GM21786 (cell line): ENCODE data around the gene ATAD2B.
A peak's percentile ranks its signal among the peaks of the same experiment; 100 is the strongest.
"Not testable (repeated sequence)": the region's sequence is repeated elsewhere in the genome, so short reads cannot be mapped to it uniquely, and the experiment has no call there.

Source experiments
- ATAC-seq: cut with Tn5 transposase; IDR thresholded peaks from one replicate; pipeline ENCODE4 v1.9.1; 2021; ENCODE audit not compliant: unreplicated experiment

The ATAD2B gene

GRCh38 chr2:23793476-23793875, 133.4 kb downstream of the ATAD2B start:
- ATAC-seq, result no peak

- no peak for ATAC-seq
Measured at GRCh38 chr2:23791030-23791429, 135.9 kb downstream of the ATAD2B start.

DNA sequence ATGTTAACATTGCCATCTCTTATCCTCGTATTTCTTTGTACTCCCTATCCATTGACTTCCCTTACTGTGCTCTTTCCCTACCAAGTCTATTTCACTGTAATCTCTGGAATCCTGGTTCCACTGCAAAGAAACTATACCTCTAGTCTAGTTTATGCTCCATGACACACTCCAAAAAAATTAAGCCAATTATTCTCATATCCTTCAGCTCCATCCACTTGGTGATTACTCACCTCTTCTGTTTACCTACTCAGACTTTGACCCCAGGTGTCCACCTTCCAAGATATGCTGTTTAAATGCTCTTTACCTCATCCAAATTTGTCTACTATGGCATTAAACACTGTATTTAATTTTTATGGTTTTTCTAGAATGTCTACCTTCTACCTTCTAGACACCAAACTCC, 137.9 kb downstream of the ATAD2B start:
- ATAC-seq, result no peak

DNA sequence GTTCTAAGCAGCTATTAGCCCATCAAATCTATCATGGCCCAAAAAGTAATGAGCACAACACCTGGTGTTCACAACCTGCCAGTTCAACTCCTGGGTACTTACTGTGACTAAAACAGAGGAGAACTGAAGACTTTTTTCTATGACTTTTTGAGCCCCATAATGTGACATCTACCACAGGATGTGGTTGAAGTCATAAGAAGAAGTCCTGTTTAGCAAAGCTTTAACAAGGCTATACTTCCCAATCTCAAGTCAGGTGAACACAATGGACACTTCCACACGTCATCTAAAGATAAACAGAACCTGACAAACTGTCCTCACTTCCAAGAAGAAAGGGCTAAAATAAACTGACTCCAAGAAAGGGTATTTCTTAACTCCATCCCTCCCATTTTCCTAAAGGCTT, 138.8 kb downstream of the ATAD2B start:
- ATAC-seq, result peak; percentile 90

GRCh38 chr2:23784971-23785370, 142.0 kb downstream of the ATAD2B start:
- ATAC-seq, result no peak

- no peak for ATAC-seq
Measured at GRCh38 chr2:23782646-23783045, 144.3 kb downstream of the ATAD2B start.

- no peak for ATAC-seq
Measured at GRCh38 chr2:23782126-23782525, 144.8 kb downstream of the ATAD2B start.

DNA sequence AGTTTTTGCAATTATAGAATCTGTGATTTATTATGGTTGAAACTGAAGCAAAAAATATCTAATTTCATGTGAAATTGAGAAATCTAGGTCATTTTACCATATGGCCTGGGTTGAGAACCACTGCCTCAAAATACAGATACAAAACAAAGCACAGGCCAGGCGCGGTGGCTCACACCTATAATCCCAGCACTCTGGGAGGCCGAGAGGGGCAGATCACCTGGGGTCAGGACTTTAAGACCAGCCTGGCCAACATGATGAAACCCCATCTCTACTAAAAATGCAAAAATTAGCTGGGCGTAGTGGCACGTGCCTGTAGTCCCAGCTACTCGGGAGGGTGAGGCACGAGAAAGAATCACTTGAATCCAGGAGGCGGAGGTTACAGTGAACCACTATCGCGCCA, 146.5 kb downstream of the ATAD2B start:
- ATAC-seq, result not testable (repeated sequence)

DNA sequence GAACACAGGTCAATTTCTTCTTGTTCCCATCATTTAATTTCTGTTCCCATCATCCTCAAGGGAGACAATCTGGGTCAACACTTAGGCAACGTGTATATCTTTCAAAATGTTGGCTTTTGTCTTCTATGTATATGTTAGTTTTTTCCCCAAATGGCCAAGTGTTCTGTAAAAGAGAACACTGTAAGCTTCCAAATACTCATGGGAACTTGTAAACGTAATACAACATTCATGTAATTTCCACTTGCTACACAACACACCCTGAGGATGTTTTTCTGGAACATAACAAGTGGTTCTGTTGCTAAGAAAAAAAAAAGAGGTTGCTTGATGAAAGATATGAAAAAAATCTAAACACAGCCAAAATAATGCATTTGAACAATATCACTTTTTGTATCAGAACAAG, 149.1 kb downstream of the ATAD2B start:
- no peak for ATAC-seq

GRCh38 chr2:23776021-23776420, 150.9 kb downstream of the ATAD2B start:
- ATAC-seq, result no peak

DNA sequence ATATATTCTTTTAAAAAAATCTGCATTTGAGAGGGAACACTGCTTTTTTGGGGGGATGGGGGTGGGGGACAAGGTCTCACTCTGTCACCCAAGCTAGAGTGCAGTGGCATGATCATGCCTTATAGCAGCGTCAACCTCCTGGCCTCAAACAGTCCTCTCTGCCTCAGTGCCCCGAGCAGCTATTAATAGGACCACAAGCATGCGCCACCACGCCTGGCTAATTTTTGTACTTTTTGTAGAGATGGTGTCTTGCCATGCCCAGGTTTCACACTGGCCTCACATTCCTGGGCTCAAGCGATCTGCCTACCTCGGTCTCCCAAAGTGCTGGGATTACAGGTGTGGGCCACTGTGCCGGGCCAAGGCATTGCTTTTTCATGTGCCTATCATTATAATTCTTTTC, 154.2 kb downstream of the ATAD2B start:
- ATAC-seq, result no peak

DNA sequence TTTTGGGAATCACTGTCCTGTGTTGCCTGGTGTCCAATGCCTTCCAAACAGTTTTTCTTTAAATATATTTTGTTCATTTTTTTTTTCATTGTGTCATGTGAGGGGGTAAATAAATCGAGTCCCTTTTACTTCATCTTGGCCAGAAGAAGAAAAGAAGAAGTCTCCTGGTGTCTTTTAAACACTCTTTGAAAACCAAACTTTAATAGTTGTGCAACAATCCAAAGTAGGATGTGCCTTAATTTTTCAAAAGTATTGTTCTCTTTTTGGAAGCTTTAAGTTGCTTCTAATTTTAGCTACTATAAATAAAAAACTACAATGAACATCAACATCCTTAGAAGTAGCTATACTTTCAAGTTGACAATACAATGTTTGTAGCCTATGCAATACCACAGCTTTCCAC, 154.9 kb downstream of the ATAD2B start:
- no peak for ATAC-seq

GRCh38 chr2:23769364-23769763, 157.6 kb downstream of the ATAD2B start:
- no peak for ATAC-seq

- no peak for ATAC-seq
Measured at GRCh38 chr2:23767876-23768621, 158.9 kb downstream of the ATAD2B start.

GRCh38 chr2:23762141-23762540, 164.8 kb downstream of the ATAD2B start:
- ATAC-seq, result no peak

GRCh38 chr2:23761638-23762037, 165.3 kb downstream of the ATAD2B start:
- ATAC-seq, result no peak

DNA sequence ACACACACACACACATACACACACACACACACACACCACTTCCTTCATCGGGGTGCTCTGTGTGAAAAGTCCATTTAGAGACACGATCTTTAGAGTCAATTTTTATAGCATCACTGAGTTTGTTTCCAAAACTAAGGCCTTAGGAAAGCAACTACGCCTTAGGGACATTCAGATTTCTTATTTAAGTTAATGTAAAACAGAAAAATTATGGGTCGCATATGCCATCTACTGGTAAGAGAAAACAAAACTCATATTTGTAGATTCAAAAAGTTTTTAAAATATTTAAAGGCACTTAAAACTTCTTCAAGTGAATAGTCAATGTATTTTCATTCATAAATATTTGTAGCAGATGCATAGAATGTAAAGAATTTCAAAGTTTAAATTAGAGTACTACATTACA, 166.2 kb downstream of the ATAD2B start:
- no peak for ATAC-seq

DNA sequence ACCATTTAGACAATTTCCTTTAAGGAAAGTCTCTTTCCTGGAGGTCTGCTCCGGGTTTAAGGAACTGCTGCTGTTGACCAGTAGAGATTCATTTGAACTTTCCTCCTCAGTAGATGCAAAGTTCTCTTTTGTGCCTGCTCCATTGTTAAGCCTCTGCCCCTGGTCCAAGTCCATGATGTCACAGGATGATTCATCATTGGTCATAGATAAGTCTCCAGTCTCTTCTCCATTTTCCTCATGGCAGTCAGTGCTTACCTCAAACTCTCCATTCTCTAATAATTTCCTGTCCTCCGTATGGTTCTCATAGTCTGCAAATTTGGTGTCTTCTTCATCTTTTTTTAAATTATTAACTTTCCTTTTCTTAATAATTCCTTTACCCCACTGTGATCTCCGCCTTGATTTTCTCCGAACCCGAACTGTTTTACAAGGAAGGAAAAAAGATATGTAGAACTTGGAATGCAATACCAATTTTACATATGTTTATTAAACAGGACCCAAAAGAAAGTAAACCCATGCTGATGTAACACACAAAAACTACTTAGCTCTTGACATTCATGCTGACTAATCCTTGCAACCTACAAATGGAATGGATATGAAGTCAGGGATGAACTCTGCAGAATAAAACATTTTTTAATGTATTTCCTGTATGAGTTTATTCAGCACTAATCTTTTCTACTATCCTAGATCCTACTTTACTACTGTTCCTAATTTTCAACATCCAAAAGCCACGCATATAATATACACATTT, 169.1 kb downstream of the ATAD2B start:
- no peak for ATAC-seq

DNA sequence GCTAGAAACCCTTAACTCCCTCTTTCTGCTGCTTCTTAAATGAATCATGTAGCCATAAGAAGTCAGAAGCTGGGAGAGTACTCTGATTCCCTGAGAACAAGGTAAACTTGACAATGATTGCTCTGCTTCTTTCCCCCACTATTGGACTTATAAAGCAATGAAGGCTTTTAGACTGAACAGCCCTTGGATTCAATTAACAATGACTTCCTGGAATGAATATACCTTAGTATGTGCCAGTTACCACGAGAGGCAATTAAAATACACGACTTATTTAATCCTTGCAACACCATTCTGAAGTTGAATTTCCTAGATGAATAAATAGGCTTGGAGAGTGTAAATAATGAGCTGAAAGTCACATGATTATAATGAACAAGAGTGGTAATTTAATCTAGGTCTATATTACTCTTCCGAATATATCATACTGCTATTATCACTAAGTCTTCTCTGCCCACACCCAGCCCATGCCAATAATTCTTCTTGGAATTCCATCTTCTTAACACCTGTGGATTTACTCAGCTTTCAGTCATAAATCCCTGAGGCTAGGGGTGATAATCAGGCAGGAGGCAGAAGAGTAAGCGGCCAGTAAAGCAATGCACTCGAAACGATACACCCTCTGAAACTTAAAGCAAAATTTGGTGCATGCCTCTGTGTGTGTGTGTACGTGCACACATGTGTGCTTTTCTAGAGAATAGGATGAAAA, 170.2 kb downstream of the ATAD2B start:
- ATAC-seq, result no peak

DNA sequence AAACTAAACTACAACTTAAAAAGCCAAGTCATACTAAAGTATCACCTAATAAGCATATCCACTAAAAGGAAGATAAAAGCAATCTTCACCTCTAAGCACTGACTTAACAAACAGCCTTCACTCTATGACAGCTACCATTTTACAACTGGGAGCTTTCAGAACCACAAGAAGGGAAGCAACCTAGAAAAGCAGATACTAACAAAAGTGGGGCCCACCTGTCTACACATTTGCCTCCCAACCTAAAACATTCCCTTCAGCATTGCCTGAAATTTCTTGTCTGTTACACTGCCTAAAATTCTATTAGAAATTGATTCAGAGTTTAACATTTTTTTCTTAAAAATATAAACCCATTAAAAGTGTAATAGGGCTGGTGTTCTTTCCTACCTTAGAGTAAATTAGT, 172.0 kb downstream of the ATAD2B start:
- ATAC-seq, result no peak

DNA sequence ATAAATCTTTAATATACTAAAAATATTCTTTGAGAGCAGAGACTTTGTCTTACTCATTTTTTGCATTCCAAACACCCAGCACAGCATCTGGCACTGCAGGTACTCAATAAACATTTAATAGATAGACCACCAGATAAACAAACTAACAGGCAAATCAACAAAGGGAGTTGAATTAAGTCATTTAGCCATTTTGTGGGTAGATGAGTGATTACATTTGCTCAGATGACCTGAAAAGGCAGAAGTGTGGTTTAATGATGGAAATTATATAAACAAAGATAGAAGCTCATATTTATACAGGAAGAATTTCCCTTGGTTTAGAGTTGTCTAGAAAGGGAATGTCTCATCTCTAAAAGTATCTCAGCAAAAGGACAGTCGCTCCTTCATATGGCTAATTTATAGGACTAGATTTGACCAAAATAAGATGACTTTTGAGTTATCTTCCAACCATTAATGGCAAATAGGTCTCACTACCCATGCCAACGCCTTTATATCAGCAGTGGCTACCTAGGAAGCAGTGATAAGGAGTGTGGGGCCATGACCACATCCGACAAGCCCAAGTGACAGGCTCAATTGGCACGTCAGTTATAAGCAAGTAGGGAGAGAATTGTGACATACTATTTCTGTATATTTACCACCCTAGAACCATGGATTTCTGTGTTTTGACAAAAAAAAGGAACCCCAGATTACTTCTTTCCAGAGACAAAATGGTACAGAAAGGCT, 173.5 kb downstream of the ATAD2B start:
- ATAC-seq, result no peak
